Raji (cell line): ENCODE results near the gene ZCCHC4.
A peak's percentile ranks its signal among the peaks of the same experiment; 100 is the strongest.

Source experiments
- POLR2A ChIP-seq: IDR thresholded peaks from 2 replicates; pipeline ENCODE4 v1.6.1; 2011; ENCODE audit warnings: low read depth, low read length, control low read depth; ENCODE audit not compliant: insufficient read depth

Gene ZCCHC4

DNA sequence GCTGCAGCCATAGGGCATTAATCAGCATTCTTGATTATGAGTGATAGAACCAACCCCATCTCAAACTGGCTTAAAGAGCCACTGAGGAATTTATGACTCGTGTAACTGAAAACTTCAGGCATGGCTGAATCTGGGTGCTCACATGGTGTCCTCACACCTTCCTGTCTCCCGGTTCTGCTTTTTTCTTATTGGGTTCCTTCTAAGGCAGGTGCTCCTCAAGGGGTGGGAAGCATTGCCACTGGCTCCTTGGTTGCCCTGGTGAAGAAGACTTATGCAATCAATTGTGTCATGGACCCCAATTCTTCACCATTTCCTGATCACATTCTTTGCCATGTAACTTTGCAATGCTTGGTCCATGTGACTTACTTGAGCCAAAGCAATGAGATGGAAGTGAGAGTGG lies 4.3 kb upstream of the ZCCHC4 start:
- TF ChIP-seq POLR2A = no peak

DNA sequence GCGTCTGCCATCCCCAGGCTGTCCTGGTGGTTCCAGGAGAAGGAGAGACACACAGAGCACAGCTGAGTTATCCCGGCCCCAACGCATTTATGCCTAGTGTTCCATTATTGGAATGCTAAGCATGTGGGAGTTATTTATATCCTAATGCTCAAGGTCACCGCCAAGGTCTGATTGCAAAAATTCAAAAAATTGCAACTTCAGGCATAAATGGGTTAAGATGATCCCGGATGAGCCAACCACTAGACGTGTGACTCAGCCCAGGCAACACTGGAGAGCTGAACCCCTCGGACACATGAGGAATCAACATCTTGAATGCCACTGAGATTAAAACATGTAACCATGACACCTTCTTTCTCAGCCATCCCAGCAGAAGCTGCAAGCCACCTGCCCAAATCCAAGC lies 3.8 kb upstream of the ZCCHC4 start:
- no peak for TF ChIP-seq POLR2A

DNA sequence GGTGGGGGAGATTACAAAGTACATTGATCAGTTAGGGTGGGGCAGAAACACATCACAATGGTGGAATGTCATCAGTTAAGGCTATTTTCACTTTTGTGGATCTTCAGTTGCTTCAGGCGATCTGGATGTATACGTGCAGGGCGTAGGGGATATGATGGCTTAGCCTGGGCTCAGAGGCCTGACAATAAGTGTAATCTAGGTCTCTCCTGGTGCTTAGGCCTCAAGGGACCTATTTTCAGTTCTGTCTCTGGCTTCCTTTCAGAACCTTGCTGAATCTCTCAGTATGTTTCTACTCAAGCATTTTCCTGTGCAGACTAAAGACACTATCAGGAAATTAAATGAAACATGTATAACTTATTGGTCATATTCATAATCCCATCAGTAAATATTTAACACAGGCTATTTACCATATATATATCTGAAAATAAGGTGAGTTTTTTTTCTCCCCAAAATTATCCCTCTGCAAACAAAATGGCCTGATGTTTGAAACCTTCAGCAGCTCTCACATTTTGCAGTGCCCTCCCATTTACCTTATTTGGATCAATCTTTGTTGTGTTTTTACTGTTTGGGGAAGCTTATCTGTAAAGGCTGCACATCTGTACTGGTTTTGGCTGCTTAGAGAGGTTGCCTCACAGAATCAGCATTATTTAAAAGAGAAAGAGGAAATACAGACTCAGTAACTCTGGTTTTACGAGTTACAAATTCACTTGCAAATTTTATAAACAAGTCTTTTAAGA lies 2.3 kb upstream of the ZCCHC4 start:
- TF ChIP-seq POLR2A = 0 out of 2 replicates have a peak, but pooled peaks have one; percentile 8

DNA sequence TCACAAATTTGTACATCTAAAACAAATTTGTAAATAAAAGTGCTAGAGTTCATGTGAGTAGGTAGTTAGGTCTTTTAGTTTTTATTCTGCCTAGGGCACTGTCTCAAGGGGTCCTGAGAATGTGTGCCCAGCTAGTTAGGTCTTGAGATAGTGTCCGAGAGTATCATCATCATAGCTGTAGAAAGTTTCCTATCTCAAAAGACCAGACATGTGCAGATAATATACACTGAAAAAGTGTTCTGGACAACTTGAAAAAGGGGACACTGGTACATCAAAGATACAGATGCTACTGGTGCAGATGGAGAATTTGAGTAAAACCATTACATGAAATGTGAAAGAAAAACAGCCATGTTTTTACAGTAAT lies 1.8 kb upstream of the ZCCHC4 start:
- TF ChIP-seq POLR2A = 0 out of 2 replicates have a peak, but pooled peaks have one; percentile 1

DNA sequence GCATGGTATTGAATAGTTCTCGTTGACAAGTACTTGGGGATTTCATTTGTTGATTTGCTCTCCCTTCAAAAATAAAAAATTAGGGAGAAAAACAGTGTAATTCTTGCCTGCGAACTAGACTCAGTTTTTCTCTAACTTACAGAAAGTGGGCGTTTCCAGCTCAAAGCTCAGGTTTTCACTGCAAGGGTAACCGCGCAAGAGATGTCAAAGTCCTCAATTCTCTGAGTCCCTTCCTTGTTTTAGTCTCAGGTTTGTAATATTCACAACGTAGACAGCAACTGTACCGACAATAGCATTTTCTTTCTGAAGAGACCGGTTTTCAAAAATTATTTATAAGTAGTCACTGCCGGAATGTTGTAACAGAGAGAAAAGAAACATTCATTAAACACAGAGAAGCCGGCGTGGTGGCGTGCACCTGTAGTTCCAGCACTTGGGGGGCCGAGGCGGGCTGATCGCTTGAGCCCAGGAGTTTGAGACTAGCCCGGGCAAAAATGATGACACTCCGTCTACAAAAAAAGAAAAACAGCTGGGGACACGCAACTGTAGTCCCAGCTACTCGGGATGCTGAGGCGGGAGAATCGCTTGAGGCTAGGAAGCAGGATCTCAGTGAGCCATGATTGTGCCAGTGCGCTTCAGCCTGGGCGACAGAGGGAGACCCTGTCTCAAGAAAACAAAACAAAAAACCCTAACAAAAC lies 774 bp downstream of the ZCCHC4 start:
- TF ChIP-seq POLR2A = no peak

DNA sequence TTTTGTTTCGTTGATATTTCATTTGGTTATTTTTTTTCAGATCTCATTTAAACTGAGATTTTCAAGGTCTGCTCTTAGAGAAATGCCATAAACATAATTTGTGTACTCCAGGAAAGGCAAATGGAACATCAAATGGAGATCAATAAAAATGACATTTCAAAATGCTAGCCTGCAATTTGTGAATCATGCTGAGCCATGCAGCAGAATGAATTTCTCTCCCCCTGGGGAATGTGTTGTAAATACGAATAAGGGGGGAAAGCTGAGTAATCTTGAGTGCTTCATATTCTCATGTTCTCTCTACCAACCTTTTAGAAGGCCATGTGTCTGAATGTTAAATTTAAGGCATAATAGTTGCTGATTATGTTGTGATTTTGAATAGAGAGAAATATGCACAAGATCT lies 7.8 kb downstream of the ZCCHC4 start:
- TF ChIP-seq POLR2A = no peak

DNA sequence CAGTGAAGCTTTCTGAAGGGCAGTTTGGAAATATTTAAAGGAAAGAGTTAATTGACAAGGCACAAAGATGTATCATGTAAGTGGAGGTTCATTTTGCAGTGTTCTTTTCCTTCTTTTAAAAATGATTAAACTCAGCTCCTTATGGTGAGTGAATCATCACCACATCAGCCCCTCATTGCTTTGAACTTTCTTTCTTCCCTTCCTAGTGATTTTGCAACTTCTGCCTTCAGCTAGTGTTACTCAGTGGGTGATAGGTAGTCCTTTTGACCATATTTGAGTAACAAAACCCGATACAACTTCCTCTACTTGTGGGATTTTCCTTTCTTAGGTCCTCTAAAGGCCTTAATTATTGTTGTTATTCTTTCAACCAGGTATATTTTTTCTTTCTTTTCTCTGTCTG lies 8.2 kb downstream of the ZCCHC4 start:
- TF ChIP-seq POLR2A = no peak

DNA sequence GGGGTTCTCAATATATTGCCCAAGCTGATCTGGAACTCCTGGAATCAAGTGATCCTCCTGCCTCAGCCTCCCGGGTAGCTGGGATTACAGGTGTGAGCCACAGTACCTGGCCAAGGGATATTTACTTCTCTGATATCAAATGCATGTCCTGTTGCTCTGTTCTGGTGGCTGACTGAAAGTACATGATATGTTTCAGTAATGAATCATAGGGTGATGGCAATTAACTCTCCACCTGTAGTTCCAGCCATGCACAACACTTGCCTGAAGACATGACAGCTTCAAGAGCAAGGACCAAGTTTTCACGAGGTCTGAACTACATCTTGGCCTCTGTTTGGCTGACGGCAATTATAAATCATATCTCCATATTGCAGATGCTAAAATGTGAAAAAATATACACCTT lies 9.1 kb downstream of the ZCCHC4 start:
- no peak for TF ChIP-seq POLR2A

DNA sequence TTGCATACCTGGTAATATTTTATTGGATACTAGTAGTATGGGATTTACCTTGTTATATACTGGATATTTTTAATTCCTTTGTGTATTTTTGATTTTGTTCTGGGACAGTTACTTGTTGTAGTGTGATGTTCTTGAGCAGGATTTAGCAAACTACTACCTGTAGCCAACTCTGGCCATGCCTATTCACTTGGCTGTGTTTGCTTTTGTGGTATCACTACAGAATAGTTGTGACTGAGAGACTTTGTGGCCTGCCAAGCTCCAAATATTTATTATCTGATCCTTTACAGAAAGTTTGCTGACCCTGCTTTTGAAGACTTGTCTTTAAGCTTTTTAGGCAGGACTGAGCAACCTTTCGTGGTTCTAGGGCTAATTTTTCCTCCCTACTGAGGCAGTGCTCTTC lies 17.8 kb downstream of the ZCCHC4 start:
- TF ChIP-seq POLR2A = no peak

DNA sequence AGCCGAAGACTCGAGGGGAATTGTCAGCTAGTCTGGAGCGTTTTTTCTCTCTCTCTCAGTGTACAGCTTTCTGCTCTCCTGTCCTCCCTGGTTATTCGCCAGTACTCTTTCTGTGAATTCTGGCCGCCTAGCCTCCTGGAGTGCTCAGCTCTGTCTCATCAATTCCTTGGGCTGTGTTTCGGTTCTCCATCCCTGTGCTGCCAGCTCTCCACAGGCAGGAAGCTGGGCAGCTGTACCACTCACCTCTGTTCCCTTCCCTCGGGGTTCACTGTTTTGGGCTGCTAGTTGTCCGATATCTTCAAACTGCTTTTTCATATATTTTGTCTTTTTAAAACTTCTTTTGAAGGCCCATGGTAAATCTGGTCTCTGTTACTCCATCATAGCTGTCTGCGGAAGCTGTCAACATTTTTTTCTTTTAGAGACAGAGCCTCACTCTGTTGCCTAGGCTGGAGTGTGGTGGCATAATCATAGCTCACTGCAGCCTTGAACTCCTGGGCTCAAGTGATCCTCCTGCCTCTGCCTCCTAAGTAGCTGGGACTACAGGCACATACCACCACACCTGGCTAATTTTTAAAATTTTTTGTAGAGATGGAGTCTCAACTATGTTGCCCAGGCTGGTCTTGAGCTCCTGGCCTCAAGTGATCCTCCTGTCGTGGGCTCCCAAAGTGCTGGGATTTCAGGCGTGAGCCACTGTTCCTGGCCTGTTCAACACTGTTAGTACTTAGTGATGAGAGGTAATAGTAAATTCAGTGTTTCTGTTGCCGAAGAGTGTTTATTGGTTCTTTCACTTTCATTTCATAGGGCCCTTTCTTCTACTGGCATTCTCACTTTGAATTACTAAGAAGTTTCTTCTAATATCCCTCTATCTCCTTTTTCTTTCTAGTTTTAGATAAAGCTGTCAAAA lies 18.6 kb downstream of the ZCCHC4 start:
- no peak for TF ChIP-seq POLR2A

DNA sequence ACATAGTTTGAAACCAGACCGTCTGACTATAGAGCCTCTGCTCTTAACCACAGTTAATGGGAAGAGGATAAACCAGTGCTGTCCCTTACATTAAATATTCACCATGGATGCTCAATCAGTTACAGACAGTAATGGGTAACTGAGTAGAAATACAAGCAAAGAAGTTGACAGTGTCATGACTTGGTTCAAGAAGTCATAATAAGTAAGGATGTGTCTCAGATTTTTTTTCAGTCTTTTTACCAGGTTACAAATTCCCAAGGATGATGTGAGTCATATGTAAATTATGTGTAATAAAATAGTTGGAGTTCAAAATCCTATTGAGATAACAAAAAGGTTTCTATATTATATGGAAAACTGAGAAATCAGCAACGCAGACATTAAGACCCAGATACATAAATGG lies 31.1 kb downstream of the ZCCHC4 start:
- TF ChIP-seq POLR2A = no peak

DNA sequence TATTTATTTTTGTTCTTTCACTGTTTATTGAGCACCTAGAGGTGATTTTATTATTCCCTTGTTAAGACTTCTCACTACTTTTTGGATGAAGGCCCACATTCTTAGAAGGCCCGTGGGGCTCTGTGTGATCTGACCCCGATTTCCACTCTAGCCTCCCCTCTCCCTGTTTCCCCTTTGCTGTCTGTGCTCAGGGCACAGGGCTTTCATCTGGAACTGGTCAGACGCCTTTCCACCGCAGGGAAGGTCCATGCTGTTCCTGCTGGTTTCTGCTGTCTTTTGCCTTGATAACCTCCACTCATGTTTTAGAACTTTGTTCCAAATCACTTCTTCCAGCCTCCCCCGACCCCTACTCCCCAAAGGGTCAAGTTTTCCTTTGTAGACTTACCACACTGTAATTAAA lies 33.2 kb downstream of the ZCCHC4 start:
- TF ChIP-seq POLR2A = no peak

DNA sequence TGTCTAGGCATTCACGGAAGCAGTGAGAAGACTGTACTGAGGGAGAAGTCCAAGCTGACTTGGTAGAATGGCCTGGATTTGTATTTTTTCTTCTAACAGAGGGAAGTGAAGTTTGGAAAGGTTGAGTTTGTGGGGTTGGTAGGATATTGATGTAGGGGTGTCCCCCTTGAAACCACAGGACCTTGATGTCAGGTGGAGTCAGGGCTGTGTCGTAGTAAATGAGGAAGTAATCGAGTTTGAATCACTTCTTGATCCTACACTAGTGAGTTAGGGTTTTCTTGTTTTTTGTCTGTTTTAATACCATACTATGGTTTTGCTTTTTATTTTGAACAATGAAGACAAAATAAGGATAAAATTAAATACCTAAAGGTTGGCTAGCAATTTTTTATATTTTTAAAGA lies 34.3 kb downstream of the ZCCHC4 start:
- TF ChIP-seq POLR2A = no peak

DNA sequence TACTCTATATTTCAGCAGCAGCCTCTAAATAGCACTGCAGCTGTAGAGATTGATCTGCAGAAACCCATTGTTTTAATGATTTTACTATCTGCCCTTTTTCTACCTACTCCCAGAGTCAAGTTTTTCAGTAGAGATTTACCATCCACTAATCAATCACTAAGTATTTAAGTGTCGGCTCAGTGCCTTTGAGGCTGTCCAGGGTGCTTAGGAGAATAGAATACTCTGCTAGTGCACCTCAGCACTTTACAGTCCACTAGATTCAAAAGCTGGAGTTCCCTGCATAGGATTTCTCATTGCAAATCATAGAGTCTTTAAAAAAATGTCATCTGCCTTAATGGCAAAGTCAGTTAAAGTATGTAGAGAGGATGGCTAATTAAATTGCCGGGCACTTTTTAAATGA lies 34.9 kb downstream of the ZCCHC4 start:
- TF ChIP-seq POLR2A = no peak

DNA sequence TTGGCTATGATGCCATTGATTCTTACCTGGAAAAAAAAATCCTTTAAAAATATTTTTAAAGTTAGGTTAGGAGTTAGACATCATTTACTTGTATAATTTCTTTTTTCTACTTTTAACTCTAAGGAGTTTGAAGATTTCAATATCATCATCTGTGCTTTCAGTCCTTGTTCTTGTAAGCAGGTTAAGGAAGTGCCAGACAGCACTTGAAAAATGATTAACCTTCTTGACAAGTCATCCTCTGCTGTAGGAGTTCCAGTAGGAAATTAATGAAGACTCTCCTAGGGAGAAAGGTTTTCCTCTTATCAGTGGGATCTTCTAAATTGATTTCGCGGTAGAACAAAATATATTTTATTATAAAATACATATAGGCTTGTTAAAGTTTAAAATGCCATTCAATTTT lies 35.4 kb downstream of the ZCCHC4 start:
- no peak for TF ChIP-seq POLR2A

DNA sequence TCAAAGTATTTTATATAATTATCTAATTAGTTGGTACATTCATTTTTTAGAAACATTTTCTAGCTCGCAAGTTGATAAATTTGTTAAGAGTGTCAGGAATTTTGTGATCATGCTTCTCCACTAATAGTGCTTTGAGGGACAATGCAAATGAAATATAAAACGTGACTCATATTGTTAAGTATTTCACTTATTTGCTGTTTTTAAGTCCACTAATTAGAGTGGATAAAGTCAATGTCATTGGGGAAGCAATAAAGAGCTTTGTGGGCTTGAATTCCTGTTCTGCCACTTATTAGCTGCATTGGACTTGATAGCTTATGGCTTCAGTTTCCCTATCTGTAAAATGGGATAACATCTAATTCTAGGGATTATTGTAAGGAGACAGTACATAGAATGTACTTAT lies 38.0 kb downstream of the ZCCHC4 start:
- no peak for TF ChIP-seq POLR2A
